Epithelial cell of proximal tubule (primary cell): ENCODE measurements around the gene HIGD1A. TPM values are rescaled to one million over a fixed set of nuclear protein-coding genes. Genes with fewer than 3 reads are reported as not detected.

Experiments
- DNase-seq: peaks from one replicate; pipeline ENCODE4 v3.0.0-alpha.2; 2011; ENCODE audit warnings: low read depth
- H3K4me3 ChIP-seq: 2 replicates; pipeline ENCODE4 v1.5.1; 2011; ENCODE audit warnings: low read depth, mild to moderate bottlenecking, low read length
- total RNA-seq: library from RNA; depleted of rRNA; stranded (reverse); fragments of >200 nt; gene quantifications from 2 replicates; pipeline ENCODE4 v1.2.3, GENCODE V29; 2015
- TF ChIP-seq, protein P1 (sequence below): conservative IDR thresholded peaks from 2 replicates; pipeline ENCODE4 v1.5.1; 2012; ENCODE audit warnings: low read depth, mild to moderate bottlenecking, low read length

The HIGD1A gene
- total RNA-seq, 1 donor from 2014 or later, result 247 TPM

DNA sequence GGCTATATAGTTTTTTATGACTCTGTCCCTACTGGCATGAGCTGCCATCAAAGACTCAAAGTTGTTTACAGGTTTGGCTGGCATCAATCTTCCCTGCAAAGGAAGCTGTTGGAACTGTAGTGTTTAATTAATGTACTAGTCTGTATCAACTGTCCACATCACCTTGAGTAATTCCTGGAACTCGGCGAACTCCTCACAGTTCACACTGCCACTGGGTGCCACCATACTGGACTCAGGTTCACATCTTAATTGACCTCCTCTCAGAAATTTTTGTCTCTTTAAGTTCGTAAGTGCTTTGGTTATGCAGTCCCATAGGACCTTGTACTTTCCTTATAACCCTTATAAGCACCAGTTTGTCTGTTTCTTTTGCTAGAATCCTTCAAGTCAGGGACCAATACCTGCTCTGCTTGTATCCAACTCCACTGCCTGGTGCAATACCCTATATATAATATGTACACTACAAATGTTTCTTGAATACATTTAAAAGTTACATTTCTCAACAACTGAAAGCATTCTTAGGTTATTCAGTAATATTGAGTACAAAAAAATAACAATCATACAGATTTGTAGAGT, 3.2 kb downstream of the HIGD1A start:
- no peak overlapping the region for H3K4me3 ChIP-seq
- DNase-seq, result no peak
- TF ChIP-seq, protein P1, sequence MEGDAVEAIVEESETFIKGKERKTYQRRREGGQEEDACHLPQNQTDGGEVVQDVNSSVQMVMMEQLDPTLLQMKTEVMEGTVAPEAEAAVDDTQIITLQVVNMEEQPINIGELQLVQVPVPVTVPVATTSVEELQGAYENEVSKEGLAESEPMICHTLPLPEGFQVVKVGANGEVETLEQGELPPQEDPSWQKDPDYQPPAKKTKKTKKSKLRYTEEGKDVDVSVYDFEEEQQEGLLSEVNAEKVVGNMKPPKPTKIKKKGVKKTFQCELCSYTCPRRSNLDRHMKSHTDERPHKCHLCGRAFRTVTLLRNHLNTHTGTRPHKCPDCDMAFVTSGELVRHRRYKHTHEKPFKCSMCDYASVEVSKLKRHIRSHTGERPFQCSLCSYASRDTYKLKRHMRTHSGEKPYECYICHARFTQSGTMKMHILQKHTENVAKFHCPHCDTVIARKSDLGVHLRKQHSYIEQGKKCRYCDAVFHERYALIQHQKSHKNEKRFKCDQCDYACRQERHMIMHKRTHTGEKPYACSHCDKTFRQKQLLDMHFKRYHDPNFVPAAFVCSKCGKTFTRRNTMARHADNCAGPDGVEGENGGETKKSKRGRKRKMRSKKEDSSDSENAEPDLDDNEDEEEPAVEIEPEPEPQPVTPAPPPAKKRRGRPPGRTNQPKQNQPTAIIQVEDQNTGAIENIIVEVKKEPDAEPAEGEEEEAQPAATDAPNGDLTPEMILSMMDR, result no peak

DNA sequence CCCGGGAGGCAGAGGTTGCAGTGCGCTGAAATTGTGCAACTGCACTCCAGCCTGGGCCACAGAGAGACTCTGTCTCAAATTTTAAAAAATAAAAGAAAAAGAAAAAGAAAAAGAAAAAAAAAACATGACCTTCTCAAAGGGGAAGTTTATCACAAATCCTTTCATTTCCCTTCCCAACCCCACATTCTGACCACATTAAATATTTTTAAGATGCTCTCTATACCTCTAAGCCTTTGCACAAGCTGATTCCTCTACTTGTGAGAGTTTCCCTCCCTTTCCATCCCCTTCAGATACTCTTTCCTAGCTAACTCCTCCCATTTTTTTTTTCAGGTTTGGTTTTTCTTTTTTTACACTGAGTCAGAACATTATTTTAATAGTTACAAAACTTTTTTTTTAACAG, 4.0 kb downstream of the HIGD1A start:
- TF ChIP-seq, protein P1, result no peak
- DNase-seq, result no peak
- H3K4me3 ChIP-seq, result no peak overlapping the region

DNA sequence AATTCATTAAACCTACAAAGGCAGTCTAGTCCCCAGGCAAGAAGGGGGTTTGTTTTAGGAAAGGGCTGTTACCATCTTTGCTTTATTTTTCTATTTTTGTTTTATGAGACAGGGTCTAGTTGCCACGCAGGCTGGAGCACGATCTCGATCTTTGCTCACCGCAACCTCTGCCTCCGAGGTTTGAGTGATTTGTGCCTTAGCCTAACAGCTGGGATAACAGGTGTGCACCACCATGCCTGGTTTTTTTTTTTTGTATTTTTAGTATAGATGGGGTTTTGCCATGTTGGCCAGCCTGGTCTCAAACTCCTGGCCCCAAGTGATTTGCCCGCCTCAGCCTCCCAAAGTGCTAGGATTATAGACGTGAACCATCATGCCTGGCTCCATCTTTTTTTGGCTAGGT, 4.9 kb downstream of the HIGD1A start:
- DNase-seq, result no peak

DNA sequence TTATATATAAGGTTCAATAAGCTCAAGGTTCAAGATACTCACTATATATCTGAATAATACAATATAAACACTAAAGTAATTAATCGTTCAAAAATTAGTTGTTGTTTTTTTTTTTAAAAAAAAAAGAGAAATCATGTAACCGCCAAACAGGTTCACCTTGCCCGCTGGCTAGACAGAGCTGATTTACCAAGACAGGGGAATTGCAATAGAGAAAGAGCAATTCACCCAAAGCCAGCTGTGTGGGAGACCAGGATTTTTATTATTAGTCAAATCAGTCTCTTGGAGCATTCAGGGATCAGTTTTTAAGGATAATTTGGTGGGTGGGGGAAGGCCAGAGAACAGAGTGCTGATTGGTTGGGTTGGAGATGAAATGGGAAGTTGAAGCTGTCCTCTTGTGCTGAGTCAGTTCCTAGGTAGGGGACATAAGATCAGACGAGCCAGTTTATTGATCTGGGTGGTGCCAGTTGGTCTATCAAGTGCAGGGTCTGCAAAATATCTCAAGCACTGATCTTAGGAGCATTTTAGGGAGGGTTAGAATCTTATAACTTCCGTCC, 7.9 kb downstream of the HIGD1A start:
- no peak for DNase-seq
- H3K4me3 ChIP-seq, result no peak overlapping the region
- TF ChIP-seq, protein P1, result no peak

More for the DNA sequence above, 4.9 kb downstream of the HIGD1A start:
- TF ChIP-seq, protein P1, result no peak
- no peak overlapping the region for H3K4me3 ChIP-seq

DNA sequence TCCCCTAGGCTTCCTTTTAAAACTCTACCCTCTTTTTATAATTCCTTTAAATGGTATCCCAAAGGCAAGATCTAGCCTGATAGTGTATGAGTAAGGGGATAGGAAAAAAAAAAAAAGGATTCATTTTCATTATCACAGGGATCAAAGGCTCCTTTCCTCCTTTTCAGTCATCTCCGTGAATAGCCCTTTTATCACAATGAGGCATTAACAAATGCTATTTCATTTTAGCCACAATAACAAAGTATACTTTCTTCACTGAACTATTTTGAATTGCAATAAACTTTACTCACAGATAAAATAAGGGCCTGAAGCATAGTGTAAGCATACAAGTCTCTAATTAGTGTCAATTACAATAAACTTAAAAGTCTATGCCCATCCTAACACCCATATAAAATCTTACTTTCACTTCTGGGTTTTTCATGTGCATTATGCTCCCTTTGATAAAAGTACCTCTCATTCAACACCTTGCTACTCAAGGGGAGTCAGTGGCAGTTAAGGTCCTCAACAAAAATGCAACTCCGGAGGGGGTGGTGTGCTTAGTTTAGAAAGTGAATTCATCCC, 8.6 kb downstream of the HIGD1A start:
- no peak overlapping the region for H3K4me3 ChIP-seq
- TF ChIP-seq, protein P1, result no peak
- DNase-seq, result no peak

DNA sequence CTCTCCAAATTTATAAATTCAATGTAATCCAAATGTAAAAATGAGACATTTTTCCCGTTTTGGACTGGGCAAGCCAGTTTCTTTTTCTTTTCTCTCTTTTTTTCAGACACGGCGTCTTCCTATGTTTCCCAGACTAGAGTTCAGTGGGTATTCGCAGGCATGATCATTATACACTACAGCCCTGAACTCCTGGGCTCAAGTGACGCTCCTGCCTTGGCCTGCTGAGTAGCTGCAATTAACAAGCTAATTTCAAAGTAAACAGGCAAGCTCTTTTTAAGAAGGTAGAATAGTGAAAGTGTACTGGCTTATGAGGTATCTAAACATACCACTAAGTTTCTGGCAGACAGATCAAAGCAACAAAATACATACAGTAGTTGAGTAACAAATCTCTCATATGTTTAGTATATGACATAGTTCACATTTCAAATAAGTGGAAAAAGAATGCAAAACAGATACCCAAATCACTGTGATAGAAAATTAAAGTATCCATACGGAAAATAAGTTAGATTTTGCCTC, 13.5 kb downstream of the HIGD1A start:
- no peak for DNase-seq
- TF ChIP-seq, protein P1, result no peak
- H3K4me3 ChIP-seq, result no peak overlapping the region
